GM19372 (cell line): ENCODE data around the gene ZNF117.
"Not testable (repeated sequence)": the region's sequence is repeated elsewhere in the genome, so short reads cannot be mapped to it uniquely, and the experiment has no call there.

ENCODE experiments used
- ATAC-seq: cut with Tn5 transposase; IDR thresholded peaks from one replicate; pipeline ENCODE4 v1.9.1; 2021; ENCODE audit warnings: mild to moderate bottlenecking, low read depth, moderate library complexity; ENCODE audit not compliant: unreplicated experiment

The ZNF117 gene

GRCh38 chr7:64997164-64997908 is 6.5 kb upstream of the ZNF117 start:
- ATAC-seq = no peak

GRCh38 chr7:64996305-64996704 is 5.5 kb upstream of the ZNF117 start:
- no peak for ATAC-seq

GRCh38 chr7:64993901-64994300 is 3.1 kb upstream of the ZNF117 start:
- no peak for ATAC-seq

GRCh38 chr7:64992971-64993370 is 2.1 kb upstream of the ZNF117 start:
- ATAC-seq = no peak

- ATAC-seq = no peak
These were observed 620 bp downstream of the ZNF117 start for GRCh38 chr7:64990216-64990615.

- ATAC-seq = no peak
These were observed 12.2 kb downstream of the ZNF117 start for GRCh38 chr7:64978497-64979203.

GRCh38 chr7:64965594-64965993 is 25.2 kb downstream of the ZNF117 start:
- ATAC-seq = no peak

- no peak for ATAC-seq
These were observed 31.6 kb downstream of the ZNF117 start for GRCh38 chr7:64959072-64959747.

GRCh38 chr7:64951250-64951848 is 39.5 kb downstream of the ZNF117 start:
- no peak for ATAC-seq

- ATAC-seq = not testable (repeated sequence)
These were observed 40.2 kb downstream of the ZNF117 start for GRCh38 chr7:64950673-64951072.

- ATAC-seq = not testable (repeated sequence)
These were observed 42.1 kb downstream of the ZNF117 start for GRCh38 chr7:64948774-64949173.

GRCh38 chr7:64947252-64948000 is 43.4 kb downstream of the ZNF117 start:
- no peak for ATAC-seq

GRCh38 chr7:64946772-64947171 is 44.1 kb downstream of the ZNF117 start:
- ATAC-seq = no peak

GRCh38 chr7:64945503-64946175 is 45.2 kb downstream of the ZNF117 start:
- ATAC-seq = no peak

GRCh38 chr7:64944667-64945502 is 46.0 kb downstream of the ZNF117 start:
- not testable (repeated sequence) for ATAC-seq

- ATAC-seq = not testable (repeated sequence)
These were observed 50.8 kb downstream of the ZNF117 start for GRCh38 chr7:64940021-64940420.

- ATAC-seq = no peak
These were observed 52.3 kb downstream of the ZNF117 start for GRCh38 chr7:64938540-64938939.

- no peak for ATAC-seq
These were observed 56.4 kb downstream of the ZNF117 start for GRCh38 chr7:64934478-64934877.
